K562 (cell line): ENCODE measurements around the gene MCC. TPM values are rescaled to one million over a fixed set of nuclear protein-coding genes. Genes with fewer than 3 reads are reported as not detected.

Source experiments
- CC2D1A ChIP-seq: fragments of 450-650 bp; IDR thresholded peaks from 2 replicates; pipeline ENCODE4 v1.6.1; 2017; ENCODE audit warnings: mild to moderate bottlenecking
- CTBP1 ChIP-seq: fragments of 450-650 bp; IDR thresholded peaks from 2 replicates; pipeline ENCODE4 v1.6.1; 2016; ENCODE audit warnings: borderline replicate concordance
- GTF2F1 ChIP-seq: IDR thresholded peaks from 2 replicates; pipeline ENCODE4 v1.6.1; 2011; ENCODE audit warnings: low read depth, low read length, improper control_type of control experiment
- MECOM ChIP-seq: fragments of 250-450 bp; sonication (Bioruptor Pico); IDR thresholded peaks from 2 replicates; pipeline ENCODE4 v1.8.0; 2022; ENCODE audit warnings: inconsistent platforms
- MYC ChIP-seq, 2 experiments: fragments of 250-450 bp in 1 of 2; sonication (Bioruptor Pico) in 1 of 2; IDR thresholded peaks; 2 replicates each; pipeline versions ENCODE4 v1.5.1 to v1.6.1; 2012 to 2021; ENCODE audit warnings: low read depth in 2 of 2, borderline replicate concordance in 1 of 2, improper control_type of control experiment in 1 of 2, low read length in 1 of 2, mild to moderate bottlenecking in 1 of 2, moderate library complexity in 1 of 2
- NCOA2 ChIP-seq, 2 experiments: fragments of 450-650 bp; IDR thresholded peaks; 2 replicates each; pipeline ENCODE4 v1.6.1; 2018; ENCODE audit warnings: mild to moderate bottlenecking in 2 of 2, moderate library complexity in 1 of 2; ENCODE audit not compliant: partially characterized antibody in 2 of 2
- NCOA6 ChIP-seq: fragments of 450-650 bp; IDR thresholded peaks from 2 replicates; pipeline ENCODE4 v1.6.1; 2017; ENCODE audit warnings: mild to moderate bottlenecking
- NR2C2 ChIP-seq, 2 experiments: fragments of 200-800 bp in 1 of 2; sonication (Bioruptor generic) in 1 of 2; sonication (generic) in 1 of 2; formaldehyde crosslinking in 1 of 2; IDR thresholded peaks; 2 replicates each; pipeline versions ENCODE4 v1.6.1 to v1.8.0; 2016 to 2022; ENCODE audit warnings: mild to moderate bottlenecking in 1 of 2, missing compliant biosample characterization in 1 of 2, missing genetic modification characterization in 1 of 2, missing genetic modification reagents in 1 of 2
- RAD21 ChIP-seq, 2 experiments: fragments of 250-450 bp in 1 of 2; fragments of 450-650 bp in 1 of 2; sonication (Bioruptor Pico) in 1 of 2; formaldehyde crosslinking in 1 of 2; IDR thresholded peaks in 1 of 2; conservative IDR thresholded peaks in 1 of 2; 2 replicates each; pipeline versions ENCODE4 v1.4.0 to v1.8.0; 2020 to 2022; ENCODE audit warnings: mild to moderate bottlenecking in 2 of 2, moderate library complexity in 1 of 2
- TCF3 ChIP-seq: sonication (generic); formaldehyde crosslinking; IDR thresholded peaks from 2 replicates; pipeline ENCODE4 v1.4.0; 2020; ENCODE audit warnings: mild to moderate bottlenecking, missing genetic modification reagents
- XRCC5 ChIP-seq: fragments of 200-400 bp; formaldehyde crosslinking; IDR thresholded peaks from 2 replicates; pipeline ENCODE4 v1.6.1; 2017; ENCODE audit warnings: low read depth, mild to moderate bottlenecking, low read length
- ZFP1 ChIP-seq: fragments of 450-650 bp; formaldehyde crosslinking; IDR thresholded peaks from 2 replicates; pipeline ENCODE4 v1.4.0; 2020; ENCODE audit warnings: mild to moderate bottlenecking, mixed read lengths
- ZFX ChIP-seq: sonication (generic); formaldehyde crosslinking; IDR thresholded peaks from 2 replicates; pipeline ENCODE4 v1.8.0; 2022; ENCODE audit warnings: mild to moderate bottlenecking, missing genetic modification reagents, moderate library complexity
- ZNF140 ChIP-seq: fragments of 250-450 bp; sonication (Bioruptor Pico); IDR thresholded peaks from 2 replicates; pipeline ENCODE4 v1.8.0; 2021; ENCODE audit warnings: moderate library complexity, mild to moderate bottlenecking, inconsistent platforms
- polyA plus RNA-seq, 8 experiments: library from polyadenylated mRNA; depleted of rRNA in 4 of 8; stranded (reverse) in 5 of 8; unstranded in 3 of 8; fragments of >200 nt; fragmentation: Nextera tagmentation in 2 of 8; fragmentation: Illumina TruSeq in 1 of 8; extraction: Ambion mirVana in 2 of 8; extraction: Trizol in 1 of 8; gene quantifications; 2 replicates each; pipeline versions ENCODE4 v1.2.1 to v1.2.3, GENCODE V29; 2011 to 2014; ENCODE audit warnings: inconsistent platforms in 1 of 8, missing spikeins in 1 of 8
- total RNA-seq, 7 experiments: library from RNA; depleted of rRNA in 6 of 7; stranded (reverse); fragments of >200 nt in 6 of 7; fragmentation: Illumina TruSeq in 2 of 7; extraction: Trizol in 2 of 7; gene quantifications; 2 replicates each; pipeline versions ENCODE4 v1.2.1 to v1.2.3, GENCODE V29; 2011 to 2021; ENCODE audit warnings: low replicate concordance in 1 of 7
- TF ChIP-seq, protein P1 (sequence below): sonication (generic); formaldehyde crosslinking; IDR thresholded peaks from 2 replicates; pipeline ENCODE4 v1.8.0; 2022; ENCODE audit warnings: mild to moderate bottlenecking, low read depth, missing genetic modification reagents
- TF ChIP-seq, protein P2 (sequence below): fragments of 250-450 bp; sonication (Bioruptor Pico); IDR thresholded peaks from 2 replicates; pipeline ENCODE4 v1.8.0; 2022; ENCODE audit warnings: moderate library complexity, mild to moderate bottlenecking, inconsistent platforms
- TF ChIP-seq, protein P3 (sequence below): sonication (generic); formaldehyde crosslinking; IDR thresholded peaks from 2 replicates; pipeline ENCODE4 v1.8.1; 2023; ENCODE audit warnings: mild to moderate bottlenecking, missing genetic modification reagents
- TF ChIP-seq, protein P4 (sequence below): fragments of 250-450 bp; sonication (Bioruptor Pico); IDR thresholded peaks from 2 replicates; pipeline ENCODE4 v1.8.0; 2021; ENCODE audit warnings: moderate library complexity, mild to moderate bottlenecking, inconsistent platforms
- TF ChIP-seq, protein P5 (sequence below): fragments of 450-650 bp; IDR thresholded peaks from 2 replicates; pipeline ENCODE4 v1.6.1; 2016

Gene MCC
- total and polyA plus RNA-seq, 9 of the 15 experiments (the other 6 are each of a cell fraction or from before 2014, with no cell fraction given), result 0.04 to 0.24 (median 0.06) TPM; not detected in 1

DNA sequence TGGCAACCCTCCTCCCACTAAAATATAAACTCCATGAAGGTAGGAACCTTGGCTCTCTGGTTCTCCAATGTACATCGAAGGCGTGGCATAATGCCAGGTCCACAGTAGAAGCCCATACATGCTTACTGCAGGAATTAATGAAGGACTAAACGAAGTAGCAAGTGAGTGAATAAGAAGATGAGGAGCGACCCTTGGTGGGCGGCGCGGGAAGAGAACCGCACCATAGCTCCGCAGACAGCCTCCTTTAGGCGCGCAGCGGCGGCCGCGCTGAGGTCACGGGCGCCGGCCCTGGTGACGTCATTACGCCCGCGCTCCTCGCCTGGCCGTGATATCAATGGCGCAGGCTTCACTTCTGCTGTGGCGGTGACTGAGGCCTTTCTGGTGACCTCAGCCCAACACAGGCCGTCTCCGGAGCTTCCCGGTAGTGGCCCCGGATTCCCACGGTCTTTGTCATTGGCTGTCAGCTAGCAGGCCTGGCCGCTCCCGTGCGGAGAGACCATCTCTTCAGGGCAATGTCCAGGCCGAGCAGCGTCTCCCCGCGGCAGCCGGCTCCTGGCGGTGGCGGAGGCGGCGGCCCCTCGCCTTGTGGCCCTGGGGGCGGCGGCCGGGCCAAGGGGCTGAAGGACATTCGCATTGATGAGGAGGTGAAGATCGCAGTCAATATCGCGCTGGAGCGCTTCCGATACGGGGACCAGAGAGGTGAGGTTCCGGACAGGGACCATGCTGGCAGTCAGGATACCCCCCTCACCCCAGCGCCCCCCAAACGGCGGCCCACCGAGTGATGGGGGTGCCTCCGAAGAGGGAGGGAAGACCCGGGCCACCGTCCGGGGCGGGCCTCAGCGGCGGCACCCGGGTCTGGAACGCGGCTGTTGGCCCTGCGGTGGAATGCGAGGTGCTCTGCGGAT is 25.4 kb upstream of the MCC start, which contains the start of gene YTHDC2 (continued):
- TF ChIP-seq, protein P1, sequence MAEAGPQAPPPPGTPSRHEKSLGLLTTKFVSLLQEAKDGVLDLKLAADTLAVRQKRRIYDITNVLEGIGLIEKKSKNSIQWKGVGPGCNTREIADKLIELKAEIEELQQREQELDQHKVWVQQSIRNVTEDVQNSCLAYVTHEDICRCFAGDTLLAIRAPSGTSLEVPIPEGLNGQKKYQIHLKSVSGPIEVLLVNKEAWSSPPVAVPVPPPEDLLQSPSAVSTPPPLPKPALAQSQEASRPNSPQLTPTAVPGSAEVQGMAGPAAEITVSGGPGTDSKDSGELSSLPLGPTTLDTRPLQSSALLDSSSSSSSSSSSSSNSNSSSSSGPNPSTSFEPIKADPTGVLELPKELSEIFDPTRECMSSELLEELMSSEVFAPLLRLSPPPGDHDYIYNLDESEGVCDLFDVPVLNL (CRISPR knock-in tag), result 0 out of 2 replicates have a peak, but pooled peaks have one; percentile 44
- TF ChIP-seq GTF2F1 (0 out of 2 replicates have a peak, but pooled peaks have one; percentile 40), MYC (IDR thresholded peaks at IDR 0.05; ENCODE audit: low read depth, low read length) (peak; percentile 47; the same call in 1 of the 2 replicates), MYC (CRISPR knock-in tag; IDR thresholded peaks at IDR 0.05; ENCODE audit: borderline replicate concordance, low read depth) (0 out of 2 replicates have a peak, but pooled peaks have one; percentile 47), ZFX (peak; percentile 99), MECOM (CRISPR knock-in tag) (no peak), XRCC5 (no peak), ZFP1 (CRISPR knock-in tag) (no peak), CC2D1A (0 out of 2 replicates have a peak, but pooled peaks have one; percentile 20), ZNF140 (CRISPR knock-in tag) (no peak), NCOA2 (IDR thresholded peaks at IDR 0.05; ENCODE audit: partially characterized antibody in 2 of 2) (no peak), NR2C2 (CRISPR knock-in tag; IDR thresholded peaks at IDR 0.05) (peak; percentile 66), NR2C2 (tag; IDR thresholded peaks at IDR 0.05) (peak; percentile 87), NCOA6 (peak; percentile 92), RAD21 (CRISPR knock-in tag; conservative IDR thresholded peaks at IDR 0.05 in 1 of 2, IDR thresholded peaks at IDR 0.05 in 1 of 2) (peak; percentile 21 to 52; a peak in 2 of 4 replicates), TCF3 (CRISPR knock-in tag) (0 out of 2 replicates have a peak, but pooled peaks have one; percentile 22), CTBP1 (peak; percentile 66; the same call in 1 of the 2 replicates)
- TF ChIP-seq, protein P2, sequence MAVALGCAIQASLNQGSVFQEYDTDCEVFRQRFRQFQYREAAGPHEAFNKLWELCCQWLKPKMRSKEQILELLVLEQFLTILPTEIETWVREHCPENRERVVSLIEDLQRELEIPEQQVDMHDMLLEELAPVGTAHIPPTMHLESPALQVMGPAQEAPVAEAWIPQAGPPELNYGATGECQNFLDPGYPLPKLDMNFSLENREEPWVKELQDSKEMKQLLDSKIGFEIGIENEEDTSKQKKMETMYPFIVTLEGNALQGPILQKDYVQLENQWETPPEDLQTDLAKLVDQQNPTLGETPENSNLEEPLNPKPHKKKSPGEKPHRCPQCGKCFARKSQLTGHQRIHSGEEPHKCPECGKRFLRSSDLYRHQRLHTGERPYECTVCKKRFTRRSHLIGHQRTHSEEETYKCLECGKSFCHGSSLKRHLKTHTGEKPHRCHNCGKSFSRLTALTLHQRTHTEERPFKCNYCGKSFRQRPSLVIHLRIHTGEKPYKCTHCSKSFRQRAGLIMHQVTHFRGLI, result no peak
- TF ChIP-seq, protein P3, sequence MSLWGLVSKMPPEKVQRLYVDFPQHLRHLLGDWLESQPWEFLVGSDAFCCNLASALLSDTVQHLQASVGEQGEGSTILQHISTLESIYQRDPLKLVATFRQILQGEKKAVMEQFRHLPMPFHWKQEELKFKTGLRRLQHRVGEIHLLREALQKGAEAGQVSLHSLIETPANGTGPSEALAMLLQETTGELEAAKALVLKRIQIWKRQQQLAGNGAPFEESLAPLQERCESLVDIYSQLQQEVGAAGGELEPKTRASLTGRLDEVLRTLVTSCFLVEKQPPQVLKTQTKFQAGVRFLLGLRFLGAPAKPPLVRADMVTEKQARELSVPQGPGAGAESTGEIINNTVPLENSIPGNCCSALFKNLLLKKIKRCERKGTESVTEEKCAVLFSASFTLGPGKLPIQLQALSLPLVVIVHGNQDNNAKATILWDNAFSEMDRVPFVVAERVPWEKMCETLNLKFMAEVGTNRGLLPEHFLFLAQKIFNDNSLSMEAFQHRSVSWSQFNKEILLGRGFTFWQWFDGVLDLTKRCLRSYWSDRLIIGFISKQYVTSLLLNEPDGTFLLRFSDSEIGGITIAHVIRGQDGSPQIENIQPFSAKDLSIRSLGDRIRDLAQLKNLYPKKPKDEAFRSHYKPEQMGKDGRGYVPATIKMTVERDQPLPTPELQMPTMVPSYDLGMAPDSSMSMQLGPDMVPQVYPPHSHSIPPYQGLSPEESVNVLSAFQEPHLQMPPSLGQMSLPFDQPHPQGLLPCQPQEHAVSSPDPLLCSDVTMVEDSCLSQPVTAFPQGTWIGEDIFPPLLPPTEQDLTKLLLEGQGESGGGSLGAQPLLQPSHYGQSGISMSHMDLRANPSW, result peak; percentile 76; the same call in 1 of the 2 replicates
- TF ChIP-seq, protein P4, sequence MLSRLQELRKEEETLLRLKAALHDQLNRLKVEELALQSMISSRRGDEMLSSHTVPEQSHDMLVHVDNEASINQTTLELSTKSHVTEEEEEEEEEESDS (CRISPR knock-in tag), result no peak
- TF ChIP-seq, protein P5, sequence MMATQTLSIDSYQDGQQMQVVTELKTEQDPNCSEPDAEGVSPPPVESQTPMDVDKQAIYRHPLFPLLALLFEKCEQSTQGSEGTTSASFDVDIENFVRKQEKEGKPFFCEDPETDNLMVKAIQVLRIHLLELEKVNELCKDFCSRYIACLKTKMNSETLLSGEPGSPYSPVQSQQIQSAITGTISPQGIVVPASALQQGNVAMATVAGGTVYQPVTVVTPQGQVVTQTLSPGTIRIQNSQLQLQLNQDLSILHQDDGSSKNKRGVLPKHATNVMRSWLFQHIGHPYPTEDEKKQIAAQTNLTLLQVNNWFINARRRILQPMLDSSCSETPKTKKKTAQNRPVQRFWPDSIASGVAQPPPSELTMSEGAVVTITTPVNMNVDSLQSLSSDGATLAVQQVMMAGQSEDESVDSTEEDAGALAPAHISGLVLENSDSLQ, result peak; percentile 40
